IPS-18c (cell line): ENCODE results near the gene MERTK.
"Not testable (repeated sequence)": the region's sequence is repeated elsewhere in the genome, so short reads cannot be mapped to it uniquely, and the experiment has no call there.

Experiments used
- H3K4me3 ChIP-seq: 2 replicates; pipeline ENCODE4 v1.7.0; 2013; ENCODE audit warnings: low read depth, mild to moderate bottlenecking, low read length, moderate library complexity; ENCODE audit not compliant: insufficient read depth
- H3K9me3 ChIP-seq: one replicate; pipeline ENCODE4 v1.6.1; 2013; ENCODE audit warnings: mild to moderate bottlenecking, low read length, moderate library complexity; ENCODE audit not compliant: control insufficient read depth, insufficient read depth

The MERTK gene

DNA sequence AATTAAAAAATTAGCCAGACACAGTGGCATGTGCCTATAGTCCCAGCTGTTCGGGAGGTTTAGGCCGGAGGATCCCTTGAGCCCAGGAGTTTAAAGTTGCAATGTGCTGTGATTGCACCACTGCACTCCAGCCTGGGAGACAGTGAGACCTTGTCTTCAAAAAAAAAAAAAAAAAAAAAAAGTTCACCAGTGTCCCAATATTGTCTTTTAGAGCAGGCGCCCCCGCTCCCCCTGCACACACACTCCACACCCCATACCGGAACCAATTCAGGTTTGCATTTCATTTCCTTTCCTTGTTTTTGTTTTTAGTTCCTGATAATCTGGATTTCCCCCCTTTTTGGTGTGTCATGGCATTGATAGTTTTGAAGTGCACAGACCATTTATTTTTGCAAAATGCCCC lies 167.1 kb downstream of the MERTK start:
- Histone ChIP-seq H3K9me3 (no peaks in the 10 kb centered on the region), H3K4me3 (no peak overlapping the region)

DNA sequence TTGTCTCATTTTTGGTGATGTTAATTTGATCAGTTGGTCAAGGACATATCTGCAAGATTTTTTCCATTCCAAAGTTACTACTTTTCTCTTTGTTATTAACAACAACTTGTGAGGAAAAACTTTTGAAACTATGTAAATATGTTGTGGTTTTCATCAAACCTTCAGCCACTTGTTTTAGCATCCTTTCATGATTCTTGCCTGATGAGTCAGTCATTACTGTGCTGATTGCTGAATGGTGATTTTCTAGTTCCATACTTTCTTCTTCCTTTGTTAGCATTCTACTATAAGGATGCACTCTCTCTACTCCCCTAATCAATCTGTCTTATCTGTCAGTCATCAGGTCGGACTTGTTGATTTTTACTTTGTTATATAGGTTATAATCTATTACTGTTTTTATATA lies 167.6 kb downstream of the MERTK start:
- Histone ChIP-seq H3K4me3 (no peak overlapping the region), H3K9me3 (no peaks in the 10 kb centered on the region)

DNA sequence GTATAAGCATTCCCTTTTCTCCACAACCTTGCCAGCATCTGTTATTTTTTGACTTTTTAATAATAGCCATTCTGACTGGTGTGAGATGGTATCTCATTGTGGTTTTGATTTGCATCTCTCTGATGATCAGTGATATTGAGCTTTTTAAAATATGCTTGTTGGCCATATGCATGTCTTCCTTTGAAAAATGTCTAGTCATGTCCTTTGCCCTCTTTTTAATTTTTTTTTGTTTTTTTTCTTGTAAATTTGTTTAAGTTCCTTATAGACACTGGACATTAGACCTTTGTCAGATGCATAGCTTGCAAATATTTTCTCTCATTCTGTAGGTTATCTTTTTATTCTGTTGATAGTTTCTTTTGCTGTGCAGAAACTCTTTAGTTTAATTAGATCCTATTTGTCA lies 171.4 kb downstream of the MERTK start:
- not testable (repeated sequence) for H3K4me3 ChIP-seq, H3K9me3 ChIP-seq

DNA sequence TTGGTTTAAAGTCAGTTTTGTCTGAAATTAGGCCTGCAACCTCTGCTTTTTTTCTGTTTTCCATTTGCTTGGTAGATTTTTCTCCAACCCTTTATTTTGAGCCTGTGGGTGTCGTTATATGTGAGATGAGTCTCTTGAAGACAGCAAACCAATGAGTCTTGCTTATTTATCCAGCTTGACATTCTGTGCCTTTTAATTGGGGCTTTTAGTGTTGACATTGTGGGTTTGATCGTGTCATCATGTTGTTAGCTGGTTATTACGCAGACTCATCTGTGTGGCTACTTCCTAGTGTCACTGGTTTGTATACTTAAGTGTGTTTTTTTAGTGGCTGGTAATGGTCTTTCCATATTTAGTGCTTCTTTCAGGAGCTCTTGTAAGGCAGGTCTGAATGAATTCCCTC lies 175.5 kb downstream of the MERTK start:
- H3K4me3 ChIP-seq: no peak overlapping the region
- H3K9me3 ChIP-seq: no peaks in the 10 kb centered on the region

DNA sequence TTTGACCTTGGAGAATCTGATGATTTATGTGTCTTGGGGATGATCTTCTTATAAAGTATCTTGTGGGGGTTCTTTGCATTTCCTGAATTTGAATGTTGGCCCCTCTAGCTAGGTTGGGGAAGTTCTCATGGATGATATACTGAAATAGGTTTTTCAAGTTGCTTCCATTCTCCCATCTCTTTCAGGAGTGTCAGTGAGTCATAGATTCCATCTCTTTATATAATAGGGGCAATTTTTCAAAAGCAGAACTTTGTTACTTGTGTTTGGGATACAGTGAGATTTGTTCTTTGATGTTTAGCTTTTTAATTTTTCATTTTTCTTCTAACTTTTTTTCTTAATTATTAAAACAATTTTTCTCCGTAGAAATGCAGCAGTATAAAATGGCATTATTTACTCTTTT lies 176.1 kb downstream of the MERTK start:
- H3K9me3 ChIP-seq: no peaks in the 10 kb centered on the region
- H3K4me3 ChIP-seq: no peak overlapping the region

DNA sequence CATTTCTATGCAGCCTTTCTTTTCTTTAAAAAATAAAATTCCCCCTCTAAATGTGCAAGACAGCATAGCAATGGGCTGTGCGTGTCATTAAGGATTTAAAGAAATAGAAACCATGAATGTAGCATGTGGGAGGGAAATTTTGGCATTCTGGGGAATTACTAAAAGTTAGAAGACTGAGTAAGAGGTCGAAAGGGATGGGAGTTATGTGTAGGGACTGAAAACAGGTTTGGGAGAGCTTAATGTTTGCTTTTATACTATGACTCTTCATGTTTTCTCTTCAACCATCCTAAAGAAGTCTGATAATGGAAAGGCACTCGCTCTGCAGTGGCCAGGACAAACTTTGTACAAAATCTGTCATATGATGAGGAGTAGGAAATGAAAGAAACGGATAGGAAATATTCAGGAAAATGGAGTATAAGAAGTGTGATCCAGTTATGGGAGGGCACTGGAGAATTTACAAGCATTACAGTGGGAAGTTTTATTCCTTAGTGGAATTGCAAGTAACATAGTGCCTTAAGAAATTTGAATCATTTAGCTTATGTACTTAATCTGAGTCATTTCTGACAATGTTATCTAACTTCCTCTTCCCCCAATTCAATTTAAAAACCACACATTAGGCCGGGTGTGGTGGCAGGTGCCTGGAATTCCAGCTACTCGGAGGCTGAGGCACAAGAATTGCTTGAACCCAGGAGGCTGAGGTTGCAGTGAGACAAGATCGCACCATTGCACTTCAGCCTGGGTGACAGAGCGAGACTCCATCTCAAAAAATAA lies 177.3 kb downstream of the MERTK start:
- Histone ChIP-seq H3K9me3 (no peaks in the 10 kb centered on the region), H3K4me3 (no peak overlapping the region)

DNA sequence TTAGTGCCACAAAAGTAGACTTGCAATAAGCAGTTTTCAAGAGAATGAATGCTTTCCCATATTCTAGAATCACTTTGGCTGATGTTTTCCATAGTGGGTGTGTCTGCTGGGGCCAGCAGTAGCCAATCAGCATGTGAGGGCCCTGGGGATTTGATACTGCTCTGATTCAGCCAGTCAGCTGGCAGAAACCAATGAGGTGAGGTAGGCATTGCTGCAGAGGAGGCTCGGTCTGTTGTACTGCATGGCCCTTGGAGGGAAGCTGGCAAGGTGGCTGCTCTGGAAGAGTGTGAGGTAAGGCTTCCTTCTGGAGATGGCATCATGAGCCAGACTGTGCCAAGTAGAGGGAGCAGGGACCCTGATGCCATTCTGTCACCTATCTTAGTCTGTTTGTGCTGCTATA lies 179.4 kb downstream of the MERTK start:
- Histone ChIP-seq H3K4me3 (no peak overlapping the region), H3K9me3 (no peaks in the 10 kb centered on the region)
